H4 (cell line): Measurements from ENCODE around the gene PPOX. TPM values are rescaled to one million over a fixed set of nuclear protein-coding genes. Genes with fewer than 3 reads are reported as not detected.

ENCODE experiments used
- DNase-seq: peaks from one replicate; pipeline ENCODE4 v3.0.0-alpha.2; 2015; ENCODE audit warnings: low spot score
- total RNA-seq: library from RNA; depleted of rRNA; stranded (reverse); fragments of >200 nt; shearing (Covaris generic); gene quantifications from 2 replicates; pipeline ENCODE4 v1.2.3, GENCODE V29; 2014

PPOX gene
- total RNA-seq, 1 experiment from 2014 or later, result 9.2 TPM

- DNase-seq, result no peak
These were observed 13.1 kb upstream of the PPOX start for GRCh38 chr1:161153176-161153575.

DNA sequence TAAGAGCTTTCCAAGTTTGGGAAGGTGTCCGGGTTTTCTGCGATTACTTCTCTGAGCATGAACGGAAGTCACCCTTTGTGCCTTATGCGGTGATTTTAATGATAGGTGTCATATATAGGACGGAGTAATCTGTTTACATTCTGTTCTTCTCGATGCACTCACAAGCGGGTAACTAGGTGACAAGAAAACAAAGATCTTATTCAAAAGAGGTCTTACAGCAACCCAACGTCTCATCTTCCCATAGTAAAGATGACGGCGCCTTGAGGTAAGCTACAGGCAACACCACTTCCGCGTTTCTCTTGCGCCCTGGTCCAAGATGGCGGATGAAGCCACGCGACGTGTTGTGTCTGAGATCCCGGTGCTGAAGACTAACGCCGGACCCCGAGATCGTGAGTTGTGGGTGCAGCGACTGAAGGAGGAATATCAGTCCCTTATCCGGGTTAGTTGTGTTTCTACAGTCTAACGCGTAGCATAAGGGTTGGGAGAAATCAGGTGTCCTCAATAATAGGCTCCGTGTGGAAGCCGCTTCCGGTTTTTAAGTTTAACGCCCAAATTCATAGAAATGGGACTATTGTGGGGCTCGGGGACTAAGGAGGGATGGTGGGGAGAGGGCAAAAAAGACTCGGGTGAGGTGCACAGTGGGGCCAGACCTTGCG, 12.4 kb upstream of the PPOX start, which contains the start of gene UFC1:
UFC1 (plus strand) TSS at position 297 of the 656 bp plus-strand sequence; CDS start at position 317, 20 bp downstream.
- peak; percentile 89 for DNase-seq

GRCh38 chr1:161157867-161158266, 8.4 kb upstream of the PPOX start:
- DNase-seq, result no peak

GRCh38 chr1:161158316-161159010, 7.8 kb upstream of the PPOX start:
- no peak for DNase-seq

GRCh38 chr1:161159087-161159912, 6.9 kb upstream of the PPOX start, which contains the start of gene USP21:
Gene USP21, plus strand, starts transcription at chr1:161159500. Its CDS starts 1,141 bp downstream, at chr1:161160641.
- peak; percentile 81 for DNase-seq

- no peak for DNase-seq
These were observed 6.3 kb upstream of the PPOX start for GRCh38 chr1:161159913-161160243.

GRCh38 chr1:161160671-161161145, 5.5 kb upstream of the PPOX start:
- DNase-seq, result no peak

DNA sequence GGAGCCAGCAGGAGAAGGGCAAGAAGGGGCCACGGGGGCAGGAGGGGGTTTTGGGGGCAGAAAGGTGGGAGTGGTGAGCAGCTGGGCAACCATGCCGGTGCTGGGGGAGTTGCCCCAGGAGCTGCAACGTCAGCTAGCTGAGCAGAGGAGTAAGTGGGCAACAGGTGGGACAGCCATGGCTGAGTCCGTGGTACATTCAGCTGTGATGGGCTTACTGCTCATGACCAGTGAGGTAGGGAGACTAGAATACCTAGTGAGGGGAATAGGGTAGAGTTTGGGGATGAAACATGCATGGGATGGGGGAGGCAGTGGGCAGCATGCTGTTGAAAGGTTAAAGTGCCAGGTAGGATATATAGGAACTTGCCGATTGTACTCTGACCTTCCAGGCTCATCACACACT, 4.6 kb upstream of the PPOX start:
- no peak for DNase-seq

- DNase-seq, result no peak
These were observed 4.2 kb upstream of the PPOX start for GRCh38 chr1:161162052-161162451.

GRCh38 chr1:161162806-161163205, 3.4 kb upstream of the PPOX start:
- no peak for DNase-seq

- DNase-seq, result no peak
These were observed 2.4 kb upstream of the PPOX start for GRCh38 chr1:161163793-161164192.

DNA sequence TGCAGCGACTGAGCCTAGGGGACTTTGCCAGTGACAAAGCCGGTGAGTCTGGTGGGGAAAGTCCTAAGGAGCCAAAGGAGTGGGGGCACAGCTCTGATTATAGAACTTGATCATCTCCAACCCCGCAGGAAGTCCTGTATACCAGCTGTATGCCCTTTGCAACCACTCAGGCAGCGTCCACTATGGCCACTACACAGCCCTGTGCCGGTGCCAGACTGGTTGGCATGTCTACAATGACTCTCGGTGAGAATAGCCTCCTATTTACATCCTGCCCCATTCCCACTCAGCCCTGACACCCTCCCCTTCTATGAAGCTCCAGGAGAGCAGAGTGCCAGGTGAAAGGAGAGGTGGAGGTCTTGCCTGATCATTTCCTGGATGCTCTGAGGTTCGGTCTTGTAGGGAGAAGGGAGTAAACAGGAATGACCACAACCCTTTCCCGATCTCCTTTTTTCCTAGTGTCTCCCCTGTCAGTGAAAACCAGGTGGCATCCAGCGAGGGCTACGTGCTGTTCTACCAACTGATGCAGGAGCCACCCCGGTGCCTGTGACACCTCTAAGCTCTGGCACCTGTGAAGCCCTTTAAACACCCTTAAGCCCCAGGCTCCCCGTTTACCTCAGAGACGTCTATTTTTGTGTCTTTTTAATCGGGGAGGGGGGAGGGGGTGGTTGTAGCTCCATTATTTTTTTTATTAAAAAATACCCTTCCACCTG, 1.2 kb upstream of the PPOX start:
- DNase-seq, result no peak

GRCh38 chr1:161166669-161167548, 683 bp downstream of the PPOX start:
- no peak for DNase-seq

DNA sequence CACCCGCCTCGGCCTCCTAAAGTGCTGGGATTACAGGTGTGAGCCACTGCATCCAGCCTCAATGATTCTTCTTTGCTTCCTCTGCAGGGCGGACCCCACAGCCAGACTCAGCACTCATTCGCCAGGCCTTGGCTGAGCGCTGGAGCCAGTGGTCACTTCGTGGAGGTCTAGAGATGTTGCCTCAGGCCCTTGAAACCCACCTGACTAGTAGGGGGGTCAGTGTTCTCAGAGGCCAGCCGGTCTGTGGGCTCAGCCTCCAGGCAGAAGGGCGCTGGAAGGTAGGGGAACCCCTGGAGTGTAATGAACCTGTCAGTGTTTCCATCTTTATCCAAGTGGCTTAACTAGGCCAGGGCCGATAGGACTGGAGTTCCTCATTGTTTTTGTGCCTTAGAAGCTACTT, 2.7 kb downstream of the PPOX start:
- no peak for DNase-seq

GRCh38 chr1:161171191-161171590, 5.0 kb downstream of the PPOX start:
- no peak for DNase-seq

DNA sequence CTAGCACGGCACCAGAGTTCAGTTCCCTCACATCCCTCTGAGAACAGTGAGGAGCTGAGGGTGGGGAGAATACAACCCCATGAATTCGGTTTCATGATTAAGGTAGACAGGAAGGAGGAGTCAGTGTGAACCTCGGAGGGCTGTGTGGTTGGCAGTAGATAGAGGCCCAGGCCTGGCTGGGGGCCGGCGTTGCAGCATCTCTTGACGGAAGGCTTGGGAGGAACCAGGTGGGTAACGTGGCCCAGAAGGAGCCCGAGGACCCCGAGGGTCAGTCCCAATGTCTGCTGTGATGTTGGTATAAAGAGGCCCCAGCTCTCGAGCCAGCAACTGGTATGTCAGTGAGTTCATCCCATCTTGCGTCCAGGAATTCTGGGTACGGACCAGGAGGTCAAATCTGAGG, 5.5 kb downstream of the PPOX start:
- DNase-seq, result no peak

- no peak for DNase-seq
These were observed 6.1 kb downstream of the PPOX start for GRCh38 chr1:161172349-161172748.

GRCh38 chr1:161172776-161173376, 6.7 kb downstream of the PPOX start:
- no peak for DNase-seq

- no peak for DNase-seq
These were observed 7.5 kb downstream of the PPOX start for GRCh38 chr1:161173711-161174110.

GRCh38 chr1:161174911-161175310, 8.7 kb downstream of the PPOX start:
- DNase-seq, result no peak
